GM21529 (cell line): ENCODE results near the gene SPHK2.
"Not testable (repeated sequence)": the region's sequence is repeated elsewhere in the genome, so short reads cannot be mapped to it uniquely, and the experiment has no call there.

Experiments
- ATAC-seq: cut with Tn5 transposase; IDR thresholded peaks from one replicate; pipeline ENCODE4 v1.9.1; 2021; ENCODE audit not compliant: unreplicated experiment

The SPHK2 gene

DNA sequence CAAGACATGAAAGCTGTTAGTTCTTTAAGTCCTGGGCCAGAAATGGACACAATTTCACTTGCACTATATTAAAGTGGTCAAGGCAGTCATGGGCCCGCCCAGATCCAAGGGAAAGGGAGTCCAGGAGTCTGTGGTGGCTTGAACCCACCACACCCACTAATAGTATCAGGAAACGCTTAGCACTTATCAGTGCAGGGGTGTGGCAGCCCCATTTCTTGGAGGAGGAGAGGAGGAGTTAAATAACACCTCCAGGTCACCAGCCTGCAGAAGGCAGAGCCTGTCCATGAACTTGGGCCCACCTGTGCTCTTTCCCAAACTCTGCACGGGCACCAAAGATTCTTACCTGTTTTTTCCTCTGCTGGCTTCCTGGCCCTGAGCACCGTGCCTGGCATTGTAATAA is 58.9 kb downstream of the SPHK2 start:
- no peak for ATAC-seq

DNA sequence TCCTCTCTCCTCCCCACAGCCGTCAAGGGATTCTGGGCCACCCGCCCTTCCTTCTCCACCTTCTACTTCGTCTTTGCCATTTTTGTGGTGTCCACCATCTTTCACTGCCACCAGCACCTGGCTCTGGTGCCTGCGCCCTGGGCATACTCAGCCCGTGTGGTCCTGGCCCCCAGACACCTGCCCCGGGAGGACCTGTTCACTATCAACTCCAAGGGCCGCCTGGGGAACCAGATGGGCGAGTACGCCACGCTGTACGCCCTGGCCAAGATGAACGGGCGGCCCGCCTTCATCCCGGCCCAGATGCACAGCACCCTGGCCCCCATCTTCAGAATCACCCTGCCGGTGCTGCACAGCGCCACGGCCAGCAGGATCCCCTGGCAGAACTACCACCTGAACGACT is 60.7 kb downstream of the SPHK2 start:
- ATAC-seq, result not testable (repeated sequence)
